ENCODE results near the gene DCAF11.

DCAF11 gene

DNA sequence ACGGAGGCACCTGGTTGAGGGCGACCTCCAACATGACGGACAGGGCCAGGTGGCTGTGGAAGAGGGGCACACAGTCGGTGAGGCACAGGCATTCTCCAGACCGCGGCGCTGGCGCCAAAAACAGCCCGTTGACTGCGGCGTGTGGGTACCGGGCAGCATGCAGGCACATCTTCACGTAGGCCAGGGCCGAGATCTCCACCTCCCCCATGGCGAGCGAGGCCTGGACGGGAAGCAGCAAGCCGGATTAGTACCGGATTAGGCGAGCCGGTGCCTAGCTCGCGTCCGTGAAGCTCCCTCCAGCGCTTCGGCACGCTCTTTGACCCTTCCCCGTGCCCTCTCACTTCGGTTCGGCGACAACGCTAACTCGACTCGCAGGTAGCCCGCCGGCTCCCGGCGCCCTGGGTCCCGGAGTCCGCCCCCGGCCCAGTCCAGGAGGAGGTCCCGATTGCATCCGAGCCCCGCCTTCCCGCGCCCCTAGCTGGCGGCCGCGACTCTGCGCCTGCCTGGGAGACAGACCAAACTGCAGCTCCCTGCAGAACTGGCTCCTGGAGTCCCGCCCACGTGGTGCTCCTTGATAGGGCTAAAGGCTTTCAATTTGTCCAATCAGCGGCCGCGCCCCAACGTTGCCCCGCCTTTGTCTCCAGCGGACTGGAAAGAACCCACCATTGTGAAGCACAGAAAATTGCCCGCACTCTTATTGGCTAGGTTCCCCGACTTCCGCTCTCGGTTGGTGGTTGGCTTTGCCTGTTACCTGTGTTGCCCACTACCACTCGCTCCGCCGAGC, 26.7 kb downstream of the DCAF11 start, which contains the start of gene EMC9:
Gene EMC9 (minus strand): TSS at position 495 of the 784 bp plus-strand sequence. CDS start 287 bp downstream, at position 208.
- TF ChIP-seq GATA2 (IDR thresholded peaks at IDR 0.05; ENCODE audit: low read depth, low read length) (no peak), GATA3 (IDR thresholded peaks at IDR 0.05; ENCODE audit: low read depth, low read length) (no peak)

DNA sequence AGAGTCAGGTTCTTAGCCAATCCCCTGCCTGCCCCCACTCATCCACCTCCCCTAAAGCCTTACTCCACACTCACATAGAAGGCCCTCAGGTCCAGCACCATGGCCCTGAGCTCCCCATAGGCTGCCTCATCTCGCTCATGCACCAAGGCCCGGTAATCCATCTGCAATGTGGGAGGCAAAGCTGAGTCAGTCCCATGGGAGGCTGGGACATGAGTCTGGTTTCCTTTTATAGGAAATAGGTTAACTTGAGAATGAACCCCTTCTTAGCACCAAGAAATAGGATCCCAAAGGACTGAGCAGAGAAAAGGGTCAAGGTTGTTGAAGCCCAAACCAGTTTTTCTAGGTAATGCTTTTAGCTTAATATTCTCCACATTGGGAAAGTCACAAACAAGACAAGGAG, 28.9 kb downstream of the DCAF11 start:
- TF ChIP-seq GATA3 (IDR thresholded peaks at IDR 0.05; ENCODE audit: low read depth, low read length), result no peak
- TF ChIP-seq GATA2 (IDR thresholded peaks at IDR 0.05; ENCODE audit: low read depth, low read length), result no peak

GRCh38 chr14:24144451-24144850, 29.9 kb downstream of the DCAF11 start:
- TF ChIP-seq GATA3 (IDR thresholded peaks at IDR 0.05; ENCODE audit: low read depth, low read length) (no peak), GATA2 (IDR thresholded peaks at IDR 0.05; ENCODE audit: low read depth, low read length) (no peak)

- TF ChIP-seq GATA2 (IDR thresholded peaks at IDR 0.05; ENCODE audit: low read depth, low read length) (no peak), GATA3 (IDR thresholded peaks at IDR 0.05; ENCODE audit: low read depth, low read length) (no peak)
These were observed 30.6 kb downstream of the DCAF11 start for GRCh38 chr14:24145219-24145618.

- no peak for TF ChIP-seq GATA3 (IDR thresholded peaks at IDR 0.05; ENCODE audit: low read depth, low read length)
- TF ChIP-seq GATA2 (IDR thresholded peaks at IDR 0.05; ENCODE audit: low read depth, low read length), result no peak
These were observed 31.3 kb downstream of the DCAF11 start for GRCh38 chr14:24145690-24146452.

DNA sequence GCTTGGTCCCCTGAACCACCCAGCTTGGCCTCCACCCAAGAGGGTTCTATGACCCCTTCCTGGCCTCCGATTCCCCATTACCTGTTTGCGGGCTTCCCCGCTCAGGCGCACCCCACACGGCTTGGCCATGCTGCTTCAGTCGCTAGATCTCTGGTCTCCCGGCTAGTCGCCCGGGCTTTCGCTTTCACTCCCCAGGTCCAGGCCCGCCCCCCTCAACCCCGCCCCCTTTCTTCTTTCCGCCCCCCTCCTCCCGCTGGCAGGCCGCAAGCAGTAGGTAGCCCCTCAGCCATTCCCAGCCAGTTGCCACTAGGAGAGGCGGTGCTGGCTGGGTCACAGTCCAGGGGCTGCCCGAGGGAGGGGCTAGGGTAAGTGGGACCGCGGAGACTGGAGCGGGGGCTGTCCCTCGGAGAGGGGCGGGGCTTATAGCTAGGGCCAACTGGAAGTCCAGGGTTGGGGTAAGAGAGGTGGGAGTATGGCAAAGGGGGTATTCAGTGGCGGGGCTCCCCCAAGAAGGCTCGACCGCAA, 31.9 kb downstream of the DCAF11 start, which contains the start of gene PSME2:
Gene PSME2 (minus strand): TSS at position 158 of the 525 bp plus-strand sequence. CDS start 29 bp downstream, at position 129.
- TF ChIP-seq GATA3 (IDR thresholded peaks at IDR 0.05; ENCODE audit: low read depth, low read length) (no peak), GATA2 (IDR thresholded peaks at IDR 0.05; ENCODE audit: low read depth, low read length) (no peak)

DNA sequence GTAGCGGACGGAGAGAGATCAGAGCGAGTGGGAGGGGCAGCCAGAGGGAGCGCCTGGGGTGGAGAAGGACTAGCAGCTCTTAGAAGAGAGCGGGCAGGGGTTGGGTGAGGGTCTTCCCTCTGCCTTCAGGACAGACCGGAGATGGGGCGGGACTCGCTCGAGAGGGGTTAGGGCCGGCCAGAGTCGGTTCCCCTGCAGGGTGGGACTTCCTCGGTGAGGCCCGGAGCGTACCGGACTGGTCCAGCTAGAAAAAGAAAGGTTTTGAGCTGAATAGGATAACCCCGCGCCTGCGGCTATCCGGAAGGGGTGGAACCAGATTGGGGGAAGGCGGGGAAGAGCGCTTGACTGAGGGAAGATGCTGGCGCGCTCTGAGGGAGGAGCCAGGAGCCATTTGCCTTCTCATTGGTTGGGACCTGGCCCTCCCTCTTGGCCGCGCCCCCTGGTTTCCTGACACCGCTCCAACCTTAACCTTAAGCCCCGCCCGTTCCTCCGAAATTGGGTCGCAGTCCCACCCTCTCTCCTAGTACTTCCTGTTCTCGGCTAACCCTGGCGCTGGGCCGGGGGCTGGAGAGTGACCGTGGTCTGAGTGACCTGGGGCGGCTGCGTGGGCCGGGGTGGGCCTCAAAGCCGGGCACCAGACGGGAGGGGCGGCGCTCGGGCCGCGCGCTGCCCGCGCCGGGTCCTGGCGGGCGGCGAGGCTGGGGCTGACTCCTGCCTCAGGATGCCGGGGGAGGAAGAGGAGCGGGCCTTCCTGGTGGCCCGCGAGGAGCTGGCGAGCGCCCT, 32.6 kb downstream of the DCAF11 start, which contains the start of gene RNF31:
Gene RNF31 (plus strand): TSS at position 521 of the 783 bp plus-strand sequence. CDS start 201 bp downstream, at position 722.
- no peak for TF ChIP-seq GATA2 (IDR thresholded peaks at IDR 0.05; ENCODE audit: low read depth, low read length)
- no peak for TF ChIP-seq GATA3 (IDR thresholded peaks at IDR 0.05; ENCODE audit: low read depth, low read length)

DNA sequence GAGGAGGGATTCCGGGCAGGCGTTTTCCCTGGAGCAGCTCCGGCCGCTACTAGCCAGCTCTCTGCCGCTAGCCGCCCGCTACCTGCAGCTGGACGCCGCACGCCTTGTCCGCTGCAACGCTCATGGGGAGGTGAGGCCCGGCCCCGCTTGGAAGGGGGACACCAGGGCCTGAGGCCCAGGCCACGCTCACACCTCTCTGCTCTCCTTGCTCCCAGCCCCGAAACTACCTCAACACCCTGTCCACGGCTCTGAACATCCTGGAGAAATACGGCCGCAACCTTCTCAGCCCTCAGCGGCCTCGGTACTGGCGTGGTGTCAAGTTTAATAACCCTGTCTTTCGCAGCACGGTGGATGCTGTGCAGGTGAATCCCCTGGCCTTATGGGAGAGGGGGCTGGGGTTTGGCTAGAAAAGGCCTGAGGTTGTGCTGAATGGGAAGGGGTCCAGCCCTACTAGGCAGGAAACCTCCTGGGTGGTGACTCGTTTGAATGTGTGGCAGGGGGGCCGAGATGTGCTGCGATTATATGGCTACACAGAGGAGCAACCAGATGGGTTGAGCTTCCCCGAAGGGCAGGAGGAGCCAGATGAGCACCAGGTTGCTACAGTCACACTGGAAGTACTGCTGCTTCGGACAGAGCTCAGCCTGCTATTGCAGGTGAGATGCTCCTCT, 33.3 kb downstream of the DCAF11 start:
- TF ChIP-seq GATA3 (IDR thresholded peaks at IDR 0.05; ENCODE audit: low read depth, low read length), result no peak

- TF ChIP-seq GATA2 (IDR thresholded peaks at IDR 0.05; ENCODE audit: low read depth, low read length), result no peak
- TF ChIP-seq GATA3 (IDR thresholded peaks at IDR 0.05; ENCODE audit: low read depth, low read length), result no peak
These were observed 34.9 kb downstream of the DCAF11 start for GRCh38 chr14:24149302-24149969.

- TF ChIP-seq GATA2 (IDR thresholded peaks at IDR 0.05; ENCODE audit: low read depth, low read length) (no peak), GATA3 (IDR thresholded peaks at IDR 0.05; ENCODE audit: low read depth, low read length) (no peak)
These were observed 35.5 kb downstream of the DCAF11 start for GRCh38 chr14:24150061-24150460.

DNA sequence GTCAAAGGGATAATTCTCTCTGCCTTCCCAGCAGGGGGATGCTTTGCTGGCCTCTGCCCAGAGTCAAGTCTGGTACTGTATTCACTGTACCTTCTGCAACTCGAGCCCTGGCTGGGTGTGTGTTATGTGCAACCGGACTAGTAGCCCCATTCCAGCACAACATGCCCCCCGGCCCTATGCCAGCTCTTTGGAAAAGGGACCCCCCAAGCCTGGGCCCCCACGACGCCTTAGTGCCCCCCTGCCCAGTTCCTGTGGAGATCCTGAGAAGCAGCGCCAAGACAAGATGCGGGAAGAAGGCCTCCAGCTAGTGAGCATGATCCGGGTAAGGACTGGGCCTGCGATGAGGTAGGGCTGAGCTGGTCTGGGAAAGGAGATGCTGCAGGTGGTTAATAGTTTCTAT, 36.0 kb downstream of the DCAF11 start:
- TF ChIP-seq GATA3 (IDR thresholded peaks at IDR 0.05; ENCODE audit: low read depth, low read length) (no peak), GATA2 (IDR thresholded peaks at IDR 0.05; ENCODE audit: low read depth, low read length) (no peak)

DNA sequence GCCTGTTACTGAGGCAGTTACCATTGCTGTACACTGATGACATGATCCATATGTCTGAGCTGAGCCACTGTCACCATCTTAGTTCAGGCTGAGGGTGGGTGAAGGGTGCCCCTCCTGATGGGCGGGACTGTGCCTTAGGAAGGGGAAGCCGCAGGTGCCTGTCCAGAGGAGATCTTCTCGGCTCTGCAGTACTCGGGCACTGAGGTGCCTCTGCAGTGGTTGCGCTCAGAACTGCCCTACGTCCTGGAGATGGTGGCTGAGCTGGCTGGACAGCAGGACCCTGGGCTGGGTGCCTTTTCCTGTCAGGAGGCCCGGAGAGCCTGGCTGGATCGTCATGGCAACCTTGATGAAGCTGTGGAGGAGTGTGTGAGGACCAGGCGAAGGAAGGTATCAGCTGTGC, 36.4 kb downstream of the DCAF11 start:
- TF ChIP-seq GATA2 (IDR thresholded peaks at IDR 0.05; ENCODE audit: low read depth, low read length) (no peak), GATA3 (IDR thresholded peaks at IDR 0.05; ENCODE audit: low read depth, low read length) (no peak)
